SK-MEL-5 (cell line): ENCODE results near the gene AZGP1. TPM values are rescaled to one million over a fixed set of nuclear protein-coding genes. Genes with fewer than 3 reads are reported as not detected.
"Not testable (repeated sequence)": the region's sequence is repeated elsewhere in the genome, so short reads cannot be mapped to it uniquely, and the experiment has no call there.

Experiments used
- DNase-seq: peaks from one replicate; pipeline ENCODE4 v3.0.0-alpha.2; 2016; ENCODE audit warnings: low read depth, low spot score
- in situ Hi-C: cut with HindIII; loops from 2 replicates; pipeline ENCODE4 v1.10.0; 2016; ENCODE audit warnings: low sequenced_read_pairs, high pct_unique_total_duplicates, low pct_unique_long_range_greater_than_20kb
- total RNA-seq: library from RNA; depleted of rRNA; stranded (reverse); fragments of >200 nt; shearing (Covaris generic); gene quantifications from 2 replicates; pipeline ENCODE4 v1.2.3, GENCODE V29; 2014

The AZGP1 gene
- total RNA-seq, 1 experiment from 2014 or later = 1.1 TPM

DNA sequence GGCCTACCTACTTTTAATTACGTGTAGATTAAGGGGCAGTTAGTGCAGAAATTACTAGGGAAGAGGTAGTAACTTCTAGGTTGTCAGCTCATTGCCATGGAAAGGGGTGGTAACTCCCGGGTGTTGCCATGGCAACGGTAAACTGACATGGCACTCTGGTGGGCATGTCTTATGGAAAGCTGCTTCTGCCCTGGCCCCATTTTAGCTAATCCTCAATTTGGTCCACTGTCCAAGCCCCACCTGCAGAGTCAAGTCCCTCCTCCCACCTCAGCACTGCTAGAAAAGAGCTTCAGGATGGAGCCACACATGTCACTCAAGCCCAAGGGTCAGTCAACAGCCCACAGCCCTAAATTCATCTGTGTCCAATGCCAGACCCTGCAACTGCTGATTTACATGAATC, 32.1 kb upstream of the AZGP1 start:
- in situ Hi-C loops = no loop called here
- peak; percentile 22 for DNase-seq

- in situ Hi-C loops = no loop called here
- DNase-seq = peak; percentile 44
Observed at GRCh38 chr7:100003711-100004661, 28.2 kb upstream of the AZGP1 start.

DNA sequence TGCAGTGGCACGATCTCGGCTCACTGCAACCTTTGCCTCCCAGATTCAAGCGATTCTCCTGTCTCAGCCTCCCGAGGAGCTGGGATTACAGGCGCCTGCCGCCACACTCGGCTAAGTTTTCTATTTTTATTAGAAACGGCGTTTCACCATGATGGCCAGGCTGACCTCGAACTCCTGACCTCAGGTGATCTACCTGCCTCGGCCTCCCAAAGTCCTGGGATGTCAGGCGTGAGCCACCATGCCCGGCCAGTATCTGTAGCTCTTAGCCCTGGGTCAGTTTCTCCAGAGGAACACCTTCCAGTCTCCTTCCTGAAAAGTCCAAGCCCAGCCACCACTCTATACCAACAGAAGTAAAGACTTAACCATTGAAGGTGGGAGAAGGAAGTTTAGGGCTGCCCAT, 24.4 kb upstream of the AZGP1 start:
- in situ Hi-C loops = no loop called here
- DNase-seq = no peak

DNA sequence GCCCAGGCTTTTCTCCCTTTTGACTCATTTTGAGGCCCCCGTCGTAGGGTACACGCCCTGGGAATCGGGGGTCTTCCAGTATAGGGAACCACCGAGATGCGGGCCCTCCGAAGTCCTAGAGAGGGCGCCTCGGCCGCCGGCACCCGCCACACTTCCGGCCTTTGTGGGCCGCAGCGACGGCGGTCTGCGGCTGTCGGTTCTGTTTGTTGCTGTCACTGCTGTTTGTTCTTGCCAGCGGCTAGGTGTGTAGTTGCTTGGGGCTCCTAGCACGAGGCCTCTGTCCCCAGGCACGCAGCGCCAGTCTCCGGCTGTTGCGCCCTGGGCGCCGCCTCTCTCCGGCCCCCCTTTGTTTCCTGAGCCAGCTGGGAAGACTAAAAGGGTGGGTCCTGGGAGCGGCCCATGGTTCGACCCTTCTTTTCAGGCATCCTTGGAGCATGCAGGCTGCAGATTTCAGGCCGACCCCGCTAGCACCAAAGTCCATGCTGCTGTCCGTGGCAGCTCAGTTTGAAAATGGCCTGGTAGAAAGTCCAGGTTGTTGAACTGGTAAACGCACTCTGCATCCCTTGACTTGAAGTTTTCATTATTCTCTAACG, 21.8 kb upstream of the AZGP1 start:
- in situ Hi-C loops = loop anchor here (5.0 kb wide), 1 partner anchor 75 kb away; no protein-coding TSS in a partner anchor
- no peak for DNase-seq

GRCh38 chr7:99996755-99997544, 21.1 kb upstream of the AZGP1 start:
- in situ Hi-C loops = loop anchor here (5.0 kb wide), 1 partner anchor 75 kb away; no protein-coding TSS in a partner anchor
- DNase-seq = no peak

DNA sequence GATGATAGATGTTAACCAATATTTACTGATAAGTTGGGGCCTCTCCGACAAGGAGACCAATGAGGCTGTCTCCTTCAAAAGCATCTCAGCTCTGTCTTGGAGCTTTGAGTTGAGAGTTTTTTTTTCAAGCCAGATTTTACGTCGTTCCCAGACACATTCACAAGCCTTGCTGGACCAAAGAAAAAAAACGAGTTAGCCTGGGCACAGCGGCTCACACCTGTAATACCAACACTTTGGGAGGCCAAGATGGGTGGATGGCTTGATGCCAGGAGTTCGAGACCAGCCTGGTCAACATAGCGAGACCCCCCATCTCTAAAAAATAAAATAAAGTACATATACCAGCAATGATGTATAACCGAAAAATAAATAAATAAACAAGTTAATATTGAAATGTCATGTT, 19.0 kb upstream of the AZGP1 start:
- in situ Hi-C loops = loop anchor here (5.0 kb wide), 1 partner anchor 73 kb away; no protein-coding TSS in a partner anchor
- no peak for DNase-seq

DNA sequence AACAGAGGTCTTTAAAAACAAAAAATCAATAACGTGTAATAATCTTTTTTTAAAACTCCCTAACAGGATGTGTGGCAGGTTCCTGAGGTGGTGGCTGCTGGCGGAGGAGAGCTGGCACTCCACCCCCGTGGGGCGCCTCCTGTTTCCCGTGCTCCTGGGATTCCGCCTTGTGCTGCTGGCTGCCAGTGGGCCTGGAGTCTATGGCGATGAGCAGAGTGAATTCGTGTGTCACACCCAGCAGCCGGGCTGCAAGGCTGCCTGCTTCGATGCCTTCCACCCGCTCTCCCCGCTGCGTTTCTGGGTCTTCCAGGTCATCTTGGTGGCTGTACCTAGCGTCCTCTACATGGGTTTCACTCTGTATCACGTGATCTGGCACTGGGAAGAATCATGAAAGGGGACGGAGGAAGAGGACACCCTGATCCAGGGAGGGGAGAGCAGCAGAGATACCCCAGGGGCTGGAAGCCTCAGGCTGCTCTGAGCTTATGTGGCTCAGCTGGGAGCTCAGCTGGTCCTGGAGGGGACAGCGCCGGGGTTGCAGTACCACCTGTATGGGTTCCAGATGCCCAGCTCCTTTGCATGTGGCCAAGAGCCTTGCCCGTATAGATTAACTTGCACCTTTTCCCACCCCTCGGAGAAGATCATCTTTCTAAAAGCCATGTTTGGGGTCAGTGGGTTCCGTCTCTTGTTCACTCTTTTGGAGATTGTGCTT, 16.7 kb upstream of the AZGP1 start:
- no peak for DNase-seq
- in situ Hi-C loops = no loop called here

GRCh38 chr7:99991543-99991942, 15.7 kb upstream of the AZGP1 start:
- in situ Hi-C loops = not testable (repeated sequence)

GRCh38 chr7:99990460-99990852, 14.6 kb upstream of the AZGP1 start:
- in situ Hi-C loops = no loop called here
- DNase-seq = no peak

More at GRCh38 chr7:99991543-99991942, 15.7 kb upstream of the AZGP1 start:
- not testable (repeated sequence) for DNase-seq

DNA sequence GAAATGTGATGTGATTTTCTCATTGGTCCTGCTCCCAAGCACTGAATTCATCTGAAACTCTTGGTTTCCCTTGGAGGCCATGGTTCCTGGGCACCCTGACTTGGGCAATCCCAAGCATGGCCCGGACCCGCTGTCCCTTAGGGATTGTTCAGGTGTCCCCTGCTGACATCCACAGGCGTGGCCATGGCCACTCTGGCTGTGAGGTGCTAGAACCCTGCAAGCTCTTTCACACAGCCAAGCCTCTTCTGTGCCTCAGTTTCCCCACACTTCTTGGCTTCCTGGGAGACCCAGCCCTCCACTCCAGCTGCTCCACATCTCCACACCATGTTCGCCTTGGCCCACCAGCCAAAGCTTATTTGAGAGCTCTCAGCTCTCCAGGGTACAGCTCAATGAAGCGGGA, 12.0 kb upstream of the AZGP1 start:
- in situ Hi-C loops = no loop called here
- no peak for DNase-seq

DNA sequence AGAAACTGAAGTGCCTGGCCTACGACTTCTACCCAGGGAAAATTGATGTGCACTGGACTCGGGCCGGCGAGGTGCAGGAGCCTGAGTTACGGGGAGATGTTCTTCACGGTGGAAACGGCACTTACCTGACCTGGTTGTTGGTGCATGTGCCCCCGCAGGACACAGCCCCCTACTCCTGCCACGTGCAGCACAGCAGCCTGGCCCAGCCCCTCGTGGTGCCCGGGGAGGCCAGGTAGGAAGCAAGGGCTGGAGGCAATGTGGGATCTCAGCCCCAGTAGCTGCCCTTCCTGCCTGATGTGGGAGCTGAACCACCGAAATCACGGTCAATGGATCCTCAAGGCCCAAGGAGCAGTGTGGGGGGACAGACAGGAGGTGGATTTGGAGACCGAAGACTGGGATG, 11.5 kb upstream of the AZGP1 start:
- in situ Hi-C loops, DNase-seq: not testable (repeated sequence)

GRCh38 chr7:99984593-99984992, 8.8 kb upstream of the AZGP1 start:
- DNase-seq = no peak
- in situ Hi-C loops = no loop called here

DNA sequence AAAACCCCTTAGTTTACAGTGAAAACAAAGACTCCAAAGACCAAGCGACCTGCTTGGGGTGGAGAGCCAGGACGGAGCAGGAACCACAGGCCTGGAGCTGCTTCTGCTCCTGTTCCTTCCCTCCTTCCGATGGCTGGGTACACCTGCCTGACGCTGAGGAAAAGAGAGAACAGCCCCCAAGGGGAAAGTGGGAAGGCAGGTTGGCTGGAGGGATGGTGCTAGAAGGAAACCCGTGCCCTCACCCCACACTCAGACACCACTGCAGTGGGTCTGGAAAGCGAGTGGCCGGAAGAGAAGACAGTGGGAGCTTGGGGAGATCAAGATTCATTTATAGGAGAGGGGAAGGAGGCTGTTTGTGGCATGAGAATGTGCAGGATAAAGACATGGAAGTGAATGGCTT, 5.2 kb upstream of the AZGP1 start:
- in situ Hi-C loops = not testable (repeated sequence)

DNA sequence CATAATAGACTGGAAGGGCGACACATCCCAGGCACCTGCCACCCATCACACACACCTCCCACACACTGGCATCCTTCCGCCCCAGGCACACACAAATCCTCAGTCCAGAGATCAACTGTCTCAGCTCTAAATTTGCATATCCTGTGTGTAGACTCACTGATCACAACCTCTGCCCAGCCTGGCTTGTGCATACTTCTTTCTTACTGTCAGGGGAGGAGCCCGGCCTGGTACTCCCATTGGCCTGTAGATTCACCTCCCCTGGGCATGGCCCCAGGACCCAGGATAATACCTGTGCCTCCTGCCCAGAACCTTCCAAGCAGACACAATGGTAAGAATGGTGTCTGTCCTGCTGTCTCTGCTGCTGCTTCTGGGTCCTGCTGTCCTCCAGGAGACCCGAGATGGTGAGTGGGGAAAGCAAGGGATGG, 4.6 kb upstream of the AZGP1 start:
- in situ Hi-C loops, DNase-seq: not testable (repeated sequence)

More for the DNA sequence above, 5.2 kb upstream of the AZGP1 start:
- not testable (repeated sequence) for DNase-seq

DNA sequence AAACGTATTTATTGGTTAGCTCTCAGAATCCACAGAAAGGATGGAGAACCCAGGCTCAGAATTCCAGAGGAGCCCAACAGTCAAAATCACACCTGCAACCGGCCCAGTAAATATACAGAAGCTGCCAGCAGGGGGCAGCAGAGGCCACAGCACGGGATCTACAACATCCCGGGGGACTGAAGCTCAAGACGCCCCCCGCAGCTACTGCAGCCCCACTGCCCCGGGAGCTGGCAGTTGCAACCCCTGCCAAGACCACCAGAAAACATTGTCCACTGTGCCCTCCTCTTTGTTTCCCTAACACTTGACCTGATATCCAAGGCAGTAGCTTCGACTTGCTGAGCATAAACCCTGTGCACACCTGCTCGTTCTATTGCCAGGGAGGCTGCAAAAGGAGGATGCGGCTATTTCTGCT, 4.0 kb upstream of the AZGP1 start:
- in situ Hi-C loops = not testable (repeated sequence)
- DNase-seq = peak; percentile 44

- DNase-seq = no peak
- in situ Hi-C loops = no loop called here
Observed at GRCh38 chr7:99976626-99977025, 795 bp upstream of the AZGP1 start.

- no peak for DNase-seq
- in situ Hi-C loops = no loop called here
Observed at GRCh38 chr7:99974681-99975080, 1.1 kb downstream of the AZGP1 start.
